ENCODE data around the gene GNAZ. TPM values are rescaled to one million over a fixed set of nuclear protein-coding genes. Genes with fewer than 3 reads are reported as not detected.
A peak's percentile ranks its signal among the peaks of the same experiment; 100 is the strongest.

The GNAZ gene
- total RNA-seq, 1 experiment from 2014 or later, result 5.0 TPM

GRCh38 chr22:23054531-23055257 lies 15.6 kb upstream of the GNAZ start:
- H2BK120ac ChIP-seq (ENCODE audit: low read depth, low read length, poor library complexity, severe bottlenecking), result no peak overlapping the region
- no CpG with 5 or more reads among the region's 5 CpGs for WGBS (ENCODE audit: extremely low coverage, insufficient read length, low lambda C conversion rate)
- DNase-seq, result peak; percentile 18

More at GRCh38 chr22:23054531-23055257, 15.6 kb upstream of the GNAZ start:
- H3K14ac ChIP-seq (ENCODE audit: insufficient read depth, low read length), result no peak overlapping the region
- no peaks in the 10 kb centered on the region for H3K4me1 ChIP-seq (ENCODE audit: insufficient read depth, low read length)
- TF ChIP-seq, protein P1, sequence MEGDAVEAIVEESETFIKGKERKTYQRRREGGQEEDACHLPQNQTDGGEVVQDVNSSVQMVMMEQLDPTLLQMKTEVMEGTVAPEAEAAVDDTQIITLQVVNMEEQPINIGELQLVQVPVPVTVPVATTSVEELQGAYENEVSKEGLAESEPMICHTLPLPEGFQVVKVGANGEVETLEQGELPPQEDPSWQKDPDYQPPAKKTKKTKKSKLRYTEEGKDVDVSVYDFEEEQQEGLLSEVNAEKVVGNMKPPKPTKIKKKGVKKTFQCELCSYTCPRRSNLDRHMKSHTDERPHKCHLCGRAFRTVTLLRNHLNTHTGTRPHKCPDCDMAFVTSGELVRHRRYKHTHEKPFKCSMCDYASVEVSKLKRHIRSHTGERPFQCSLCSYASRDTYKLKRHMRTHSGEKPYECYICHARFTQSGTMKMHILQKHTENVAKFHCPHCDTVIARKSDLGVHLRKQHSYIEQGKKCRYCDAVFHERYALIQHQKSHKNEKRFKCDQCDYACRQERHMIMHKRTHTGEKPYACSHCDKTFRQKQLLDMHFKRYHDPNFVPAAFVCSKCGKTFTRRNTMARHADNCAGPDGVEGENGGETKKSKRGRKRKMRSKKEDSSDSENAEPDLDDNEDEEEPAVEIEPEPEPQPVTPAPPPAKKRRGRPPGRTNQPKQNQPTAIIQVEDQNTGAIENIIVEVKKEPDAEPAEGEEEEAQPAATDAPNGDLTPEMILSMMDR (conservative IDR thresholded peaks at IDR 0.05), result no peak
- no peak overlapping the region for H3K23ac ChIP-seq (ENCODE audit: insufficient read length, low read depth, low read length)
- Mint-ChIP-seq H3K27me3 (ENCODE audit: low read depth) (peaks cover 84% of the 10 kb centered on the region), H3K9me3 (peaks cover 14 to 15% of the 10 kb centered on the region in 2 experiments; a peak in 4 of 5 replicates), H3K4me1 (peaks cover 6 to 19% of the 10 kb centered on the region in 2 experiments), H3K27ac (no peak overlapping the region), H3K36me3 (ENCODE audit: insufficient read depth in 1 of 3, low read depth in 3 of 3) (peaks cover 0 to 7% (median 0%) of the 10 kb centered on the region in 3 experiments; a peak in 2 of 7 replicates), H3K4me3 (no peak overlapping the region)
- no peak overlapping the region for H2AK5ac ChIP-seq (ENCODE audit: insufficient read length, low read length)
- H3K9me3 ChIP-seq (ENCODE audit: control insufficient read depth, low read depth, low read length), result no peaks in the 10 kb centered on the region
- no peak overlapping the region for H3K18ac ChIP-seq (ENCODE audit: insufficient read length, low read depth, low read length)
- no peak overlapping the region for H3K4ac ChIP-seq (ENCODE audit: low read depth, low read length)
- no peak overlapping the region for H3K9ac ChIP-seq (ENCODE audit: extremely low read depth, insufficient read length, low read length)
- no peak overlapping the region for H2BK12ac ChIP-seq (ENCODE audit: insufficient read length, low read depth, low read length)
- no peak overlapping the region for H2AFZ ChIP-seq (ENCODE audit: low read length)
- no peaks in the 10 kb centered on the region for H3K79me1 ChIP-seq (ENCODE audit: insufficient read depth, low read depth, low read length, poor library complexity, severe bottlenecking)
- H4K5ac ChIP-seq (ENCODE audit: insufficient read length, low read depth, low read length), result no peak overlapping the region
- H4K91ac ChIP-seq (ENCODE audit: insufficient read length, low read depth, low read length), result no peak overlapping the region
- H3K56ac ChIP-seq (ENCODE audit: insufficient read length, low read depth, low read length), result no peak overlapping the region
- no peaks in the 10 kb centered on the region for H3K23me2 ChIP-seq (ENCODE audit: insufficient read length, low read depth, low read length, poor library complexity, severe bottlenecking)
- no peak overlapping the region for H4K8ac ChIP-seq (replicated peaks; ENCODE audit: insufficient read length, low read depth, low read length)
- H3T11ph ChIP-seq (ENCODE audit: low read length), result no peak overlapping the region
- H4K20me1 ChIP-seq (ENCODE audit: control insufficient read depth, insufficient read depth, insufficient read length), result no peaks in the 10 kb centered on the region
- no peak overlapping the region for H2BK20ac ChIP-seq (ENCODE audit: low read depth, low read length, poor library complexity, severe bottlenecking)
- no peaks in the 10 kb centered on the region for H3K27me3 ChIP-seq (ENCODE audit: insufficient read depth, low read length)
- no peak overlapping the region for H3K27ac ChIP-seq (ENCODE audit: insufficient read length, low read depth, low read length)
- no peaks in the 10 kb centered on the region for H3K79me2 ChIP-seq (ENCODE audit: insufficient read depth, low read length)
- H3K4me2 ChIP-seq (ENCODE audit: insufficient read depth, insufficient read length, low read length), result no peak overlapping the region
- no peak overlapping the region for H2BK5ac ChIP-seq (ENCODE audit: insufficient read length, low read length)
- H2BK15ac ChIP-seq (ENCODE audit: low read depth, low read length), result no peak overlapping the region
